Measurements from ENCODE around the gene EVC. TPM values are rescaled to one million over a fixed set of nuclear protein-coding genes. Genes with fewer than 3 reads are reported as not detected.
"Not testable (repeated sequence)": the region's sequence is repeated elsewhere in the genome, so short reads cannot be mapped to it uniquely, and the experiment has no call there.

EVC gene
- total and polyA plus RNA-seq, 8 donors: 18.8 to 36.2 (median 31.3) TPM

DNA sequence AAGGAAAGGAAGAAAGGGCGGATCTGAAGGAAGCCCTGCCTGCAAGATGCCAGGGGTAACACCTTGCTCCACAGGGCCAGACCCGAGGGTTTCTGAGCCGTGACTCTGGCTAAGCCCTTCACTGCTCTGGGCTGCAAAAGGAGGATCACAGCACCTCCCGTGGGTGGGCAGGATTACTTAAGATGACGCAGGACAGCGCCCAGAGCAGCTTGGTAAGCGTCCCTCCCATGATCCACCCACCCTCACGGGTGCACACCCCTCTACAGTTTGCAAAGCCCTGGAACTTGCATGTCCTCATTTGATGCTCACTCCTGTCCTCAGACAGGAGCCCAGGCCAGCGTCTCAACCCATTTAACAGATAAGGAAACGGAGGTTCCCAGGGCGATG lies 117.0 kb downstream of the EVC start:
- no peak overlapping the region for H3K4me3 ChIP-seq
- H3K4me1 ChIP-seq: peaks cover 0 to 14% of the 10 kb centered on the region in 2 donors
- ATAC-seq: no peak
- H3K27ac ChIP-seq: no peak overlapping the region
- intact Hi-C loops (cut with DNase I): loop anchor here in 1 of 2 donors (10.0 kb wide), 1 partner anchor 157 kb away; no protein-coding TSS in a partner anchor
- H3K9me3 ChIP-seq: no peaks in the 10 kb centered on the region
- no peaks in the 10 kb centered on the region for H3K27me3 ChIP-seq
- TF ChIP-seq, protein P1, sequence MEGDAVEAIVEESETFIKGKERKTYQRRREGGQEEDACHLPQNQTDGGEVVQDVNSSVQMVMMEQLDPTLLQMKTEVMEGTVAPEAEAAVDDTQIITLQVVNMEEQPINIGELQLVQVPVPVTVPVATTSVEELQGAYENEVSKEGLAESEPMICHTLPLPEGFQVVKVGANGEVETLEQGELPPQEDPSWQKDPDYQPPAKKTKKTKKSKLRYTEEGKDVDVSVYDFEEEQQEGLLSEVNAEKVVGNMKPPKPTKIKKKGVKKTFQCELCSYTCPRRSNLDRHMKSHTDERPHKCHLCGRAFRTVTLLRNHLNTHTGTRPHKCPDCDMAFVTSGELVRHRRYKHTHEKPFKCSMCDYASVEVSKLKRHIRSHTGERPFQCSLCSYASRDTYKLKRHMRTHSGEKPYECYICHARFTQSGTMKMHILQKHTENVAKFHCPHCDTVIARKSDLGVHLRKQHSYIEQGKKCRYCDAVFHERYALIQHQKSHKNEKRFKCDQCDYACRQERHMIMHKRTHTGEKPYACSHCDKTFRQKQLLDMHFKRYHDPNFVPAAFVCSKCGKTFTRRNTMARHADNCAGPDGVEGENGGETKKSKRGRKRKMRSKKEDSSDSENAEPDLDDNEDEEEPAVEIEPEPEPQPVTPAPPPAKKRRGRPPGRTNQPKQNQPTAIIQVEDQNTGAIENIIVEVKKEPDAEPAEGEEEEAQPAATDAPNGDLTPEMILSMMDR (IDR thresholded peaks at IDR 0.05): no peak
- DNase-seq: peak in 1 of 4 donors; percentile 29
- peaks cover 0 to 8% of the 10 kb centered on the region in 2 donors for H3K36me3 ChIP-seq

DNA sequence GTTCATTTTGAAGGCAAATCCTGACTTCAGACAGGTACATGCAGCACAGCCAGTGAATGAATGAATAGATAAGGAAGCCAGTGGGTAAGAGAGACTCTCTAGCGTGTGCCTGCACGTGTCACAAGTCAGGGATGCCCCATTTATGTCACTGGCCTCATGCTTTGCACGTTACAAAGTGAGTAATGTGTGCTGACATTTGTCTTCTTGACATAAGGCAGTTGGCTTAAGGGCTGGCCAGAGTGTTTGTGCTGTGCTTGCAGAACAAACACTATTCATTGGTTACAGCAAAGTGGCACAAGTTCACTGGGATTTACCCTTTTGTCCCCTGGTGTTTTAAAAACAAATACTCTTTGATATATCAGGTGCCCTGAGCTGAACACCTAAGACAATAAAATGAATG lies 125.9 kb downstream of the EVC start:
- Histone ChIP-seq H3K9me3 (no peaks in the 10 kb centered on the region), H3K36me3 (no peaks in the 10 kb centered on the region), H3K4me3 (no peak overlapping the region), H3K4me1 (peaks cover 0 to 5% of the 10 kb centered on the region in 2 donors), H3K27me3 (no peaks in the 10 kb centered on the region), H3K27ac (no peak overlapping the region)
- intact Hi-C loops (cut with DNase I): no loop called here
- DNase-seq: no peak
- ATAC-seq: no peak
- TF ChIP-seq, protein P1 (IDR thresholded peaks at IDR 0.05): no peak

DNA sequence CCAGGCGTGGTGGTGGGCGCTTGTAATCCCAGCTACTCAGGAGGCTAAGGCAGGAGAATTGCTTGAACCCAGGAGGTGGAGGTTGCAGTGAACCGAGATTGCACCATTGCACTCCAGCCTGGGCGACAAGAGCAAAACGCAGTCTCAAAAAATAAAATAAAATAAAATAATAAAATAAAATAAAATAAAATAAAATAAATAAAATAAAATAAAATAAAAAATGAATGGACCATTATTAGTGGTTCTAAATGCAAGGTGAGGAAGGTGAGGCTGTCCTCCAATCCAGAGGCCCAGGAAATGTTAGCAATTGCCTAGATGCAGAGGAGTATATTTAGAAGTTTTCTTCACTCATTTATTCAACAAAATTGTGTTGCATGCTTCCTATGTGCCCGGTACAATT lies 126.5 kb downstream of the EVC start:
- ATAC-seq; intact Hi-C loops (cut with DNase I); H3K27me3 ChIP-seq; H3K27ac ChIP-seq; DNase-seq; H3K4me3 ChIP-seq; H3K4me1 ChIP-seq; H3K9me3 ChIP-seq; H3K36me3 ChIP-seq: not testable (repeated sequence)

DNA sequence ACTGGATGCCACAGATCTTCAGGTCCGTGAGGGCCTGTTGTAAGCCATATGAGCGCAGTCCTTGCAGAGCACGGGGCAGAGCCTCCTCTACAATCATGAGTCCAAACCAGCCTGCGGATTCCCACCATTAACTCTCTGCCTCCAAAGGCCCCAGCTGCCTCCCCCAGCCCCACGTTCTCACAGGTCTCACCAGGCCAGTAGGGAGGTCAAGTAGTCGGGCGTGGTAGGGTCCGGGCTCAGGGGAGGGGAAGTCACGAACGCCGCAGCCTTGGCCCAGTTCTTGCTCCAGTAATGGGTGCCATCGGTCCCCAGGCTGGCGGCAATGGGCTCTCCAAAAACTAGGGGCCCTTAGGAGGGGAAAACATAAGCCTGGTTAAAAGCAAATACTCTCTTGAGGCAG lies 128.3 kb downstream of the EVC start:
- TF ChIP-seq, protein P1 (IDR thresholded peaks at IDR 0.05): no peak
- ATAC-seq (no peak), DNase-seq (no peak)
- Histone ChIP-seq H3K36me3 (no peaks in the 10 kb centered on the region), H3K9me3 (no peaks in the 10 kb centered on the region), H3K27me3 (no peaks in the 10 kb centered on the region), H3K27ac (no peak overlapping the region), H3K4me3 (no peak overlapping the region), H3K4me1 (peaks cover 0 to 5% of the 10 kb centered on the region in 2 donors)
- intact Hi-C loops (cut with DNase I): no loop called here

DNA sequence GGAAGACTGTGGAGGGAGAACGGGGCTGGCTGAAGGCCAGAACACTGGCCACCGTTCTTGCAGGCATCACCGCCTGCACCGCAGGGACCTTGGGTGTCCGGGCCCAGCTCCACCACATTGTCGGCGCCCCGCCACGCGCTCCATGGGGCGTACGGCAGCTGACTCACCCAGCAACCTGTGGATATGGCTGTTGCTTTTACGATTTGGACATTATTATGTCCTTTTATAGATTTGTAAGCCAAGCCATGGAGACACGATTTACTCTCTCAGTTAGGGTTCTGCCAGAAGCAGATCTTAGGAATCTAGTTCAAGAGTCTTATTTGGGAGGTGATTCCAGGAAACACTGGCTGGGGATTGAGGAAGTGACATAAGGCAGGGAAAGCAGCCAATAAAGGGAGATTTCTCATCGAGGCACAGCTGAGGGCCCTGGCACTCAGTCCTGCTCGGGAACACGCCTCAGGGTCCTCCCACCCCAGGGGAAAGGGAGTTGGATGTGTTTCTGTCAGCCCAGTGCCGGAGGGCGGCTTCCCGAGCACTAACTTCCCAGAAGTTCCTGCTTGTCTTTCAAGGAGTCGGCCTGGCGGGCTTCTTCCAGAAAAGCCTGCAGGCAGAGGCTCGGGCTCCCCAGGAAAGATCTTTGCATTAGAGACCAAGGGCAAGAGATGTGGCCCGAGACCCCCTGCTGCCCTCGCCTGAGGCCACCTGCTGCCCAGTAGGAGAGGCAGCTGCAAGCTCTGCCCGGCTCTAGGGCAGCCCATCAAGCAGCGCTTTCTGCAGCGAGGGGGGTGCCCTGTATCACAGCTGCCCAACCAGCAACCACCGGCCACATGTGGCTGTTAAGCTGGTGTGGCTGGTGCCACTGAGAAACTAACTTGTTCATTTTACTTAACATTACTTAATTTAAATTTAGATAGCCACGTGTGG lies 129.0 kb downstream of the EVC start:
- H3K4me3 ChIP-seq: no peak overlapping the region
- peak in 2 of 4 donors; percentile 48 to 78 for DNase-seq
- no peak overlapping the region for H3K27ac ChIP-seq
- H3K36me3 ChIP-seq: no peaks in the 10 kb centered on the region
- peaks cover 0 to 5% of the 10 kb centered on the region in 2 donors for H3K4me1 ChIP-seq
- intact Hi-C loops (cut with DNase I): no loop called here
- ATAC-seq: peak; percentile 47
- TF ChIP-seq, protein P1 (IDR thresholded peaks at IDR 0.05): no peak
- no peaks in the 10 kb centered on the region for H3K9me3 ChIP-seq
- H3K27me3 ChIP-seq: no peaks in the 10 kb centered on the region

Data from left lung (tissue), 10 donors.